OCI-LY1 (cell line): ENCODE measurements around the gene S100A12.

Experiments
- H2AFZ ChIP-seq: fragments of 200-600 bp; sonication (generic), shearing (Covaris generic); 2 replicates; pipeline ENCODE4 v1.6.0; 2014; ENCODE audit warnings: antibody characterized with exemption, mild to moderate bottlenecking, low read length
- H3F3A ChIP-seq: fragments of 200-600 bp; sonication (generic), shearing (Covaris generic); 2 replicates; pipeline ENCODE4 v1.6.0; 2014; ENCODE audit warnings: mild to moderate bottlenecking, antibody characterized with exemption, low read length, moderate library complexity; ENCODE audit not compliant: insufficient read depth
- H3K27ac ChIP-seq: fragments of 200-600 bp; sonication (generic); 2 replicates; pipeline ENCODE4 v1.5.1; 2014; ENCODE audit warnings: low read length, mixed run types, mild to moderate bottlenecking, low read depth; ENCODE audit not compliant: poor library complexity, severe bottlenecking
- H3K27me3 ChIP-seq: fragments of 200-600 bp; sonication (generic); 2 replicates; pipeline ENCODE4 v1.6.0; 2014; ENCODE audit warnings: antibody characterized with exemption, mild to moderate bottlenecking, low read length, moderate library complexity; ENCODE audit not compliant: insufficient read depth
- H3K36me3 ChIP-seq: fragments of 200-600 bp; sonication (generic); 2 replicates; pipeline ENCODE4 v1.6.1; 2014; ENCODE audit warnings: mild to moderate bottlenecking, antibody characterized with exemption, low read length, moderate library complexity, mixed read lengths; ENCODE audit not compliant: insufficient read depth
- H3K4me1 ChIP-seq: fragments of 200-600 bp; sonication (generic); 2 replicates; pipeline ENCODE4 v1.5.1; 2014; ENCODE audit warnings: mild to moderate bottlenecking, low read length, moderate library complexity; ENCODE audit not compliant: insufficient read depth, severe bottlenecking
- H3K4me2 ChIP-seq: fragments of 200-600 bp; sonication (generic), shearing (Covaris generic); 2 replicates; pipeline ENCODE4 v1.6.1; 2014; ENCODE audit warnings: low read length
- H3K4me3 ChIP-seq: fragments of 200-600 bp; sonication (generic); 2 replicates; pipeline ENCODE4 v1.5.1; 2014; ENCODE audit warnings: low read length, low read depth, mild to moderate bottlenecking, mixed read lengths; ENCODE audit not compliant: poor library complexity, severe bottlenecking
- H3K79me2 ChIP-seq: fragments of 200-600 bp; shearing (Covaris generic); 2 replicates; pipeline ENCODE4 v1.6.1; 2016; ENCODE audit warnings: mixed run types, low read length, mixed read lengths; ENCODE audit not compliant: insufficient read depth
- H3K9ac ChIP-seq: fragments of 200-600 bp; sonication (generic), shearing (Covaris generic); 2 replicates; pipeline ENCODE4 v1.6.1; 2014; ENCODE audit warnings: mild to moderate bottlenecking, low read length, mixed read lengths
- H3K9me2 ChIP-seq: fragments of 200-600 bp; sonication (generic), shearing (Covaris generic); 2 replicates; pipeline ENCODE4 v1.6.1; 2014; ENCODE audit warnings: low read depth, mild to moderate bottlenecking, low read length, mixed read lengths
- H3K9me3 ChIP-seq: fragments of 200-600 bp; shearing (Covaris generic); 2 replicates; pipeline ENCODE4 v1.6.1; 2014; ENCODE audit warnings: low read length, mixed read lengths
- H4K20me1 ChIP-seq: fragments of 200-600 bp; sonication (generic), shearing (Covaris generic); 2 replicates; pipeline ENCODE4 v1.6.0; 2016; ENCODE audit warnings: mild to moderate bottlenecking, low read length; ENCODE audit not compliant: insufficient read depth
- EZH2 ChIP-seq: fragments of 200-600 bp; sonication (generic), shearing (Covaris generic); IDR thresholded peaks from 2 replicates; pipeline ENCODE4 v1.8.0; 2017; ENCODE audit warnings: borderline replicate concordance, mixed run types, mild to moderate bottlenecking, antibody characterized with exemption, low read length, moderate library complexity, mixed read lengths
- TF ChIP-seq, protein P1 (sequence below): fragments of 200-600 bp; sonication (generic), shearing (Covaris generic); IDR thresholded peaks from 2 replicates; pipeline ENCODE4 v1.5.1; 2017; ENCODE audit warnings: mild to moderate bottlenecking, antibody characterized with exemption, low read length, moderate library complexity, mixed read lengths

S100A12 gene

DNA sequence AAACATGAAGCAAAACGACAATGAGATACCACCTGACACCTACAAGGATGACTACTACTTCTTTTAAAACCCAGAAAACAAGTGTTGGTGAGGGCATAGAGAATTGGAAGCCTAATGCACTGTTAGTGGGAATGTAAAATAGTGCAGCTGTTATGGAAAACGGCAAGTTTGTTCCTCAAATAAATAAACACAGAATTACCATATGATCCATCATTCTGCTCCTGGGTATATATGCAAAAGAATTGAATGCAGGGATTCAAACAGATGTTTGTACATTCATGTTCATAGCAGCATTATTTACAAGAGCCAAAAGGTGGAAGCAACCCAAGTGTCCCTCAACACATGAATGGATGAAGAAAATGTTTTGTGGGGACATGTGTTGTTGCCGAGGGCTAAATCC is 16.8 kb upstream of the S100A12 start:
- Histone ChIP-seq H3K9me2 (no peaks in the 10 kb centered on the region), H3K27ac (no peak overlapping the region), H3F3A (no peaks in the 10 kb centered on the region), H2AFZ (no peak overlapping the region), H3K4me1 (no peaks in the 10 kb centered on the region), H3K79me2 (no peaks in the 10 kb centered on the region), H3K9me3 (no peaks in the 10 kb centered on the region), H3K4me3 (no peak overlapping the region), H3K27me3 (no peaks in the 10 kb centered on the region), H3K4me2 (no peak overlapping the region), H3K9ac (no peak overlapping the region), H3K36me3 (no peaks in the 10 kb centered on the region), H4K20me1 (no peaks in the 10 kb centered on the region)
- no peak for TF ChIP-seq EZH2
- TF ChIP-seq, protein P1, sequence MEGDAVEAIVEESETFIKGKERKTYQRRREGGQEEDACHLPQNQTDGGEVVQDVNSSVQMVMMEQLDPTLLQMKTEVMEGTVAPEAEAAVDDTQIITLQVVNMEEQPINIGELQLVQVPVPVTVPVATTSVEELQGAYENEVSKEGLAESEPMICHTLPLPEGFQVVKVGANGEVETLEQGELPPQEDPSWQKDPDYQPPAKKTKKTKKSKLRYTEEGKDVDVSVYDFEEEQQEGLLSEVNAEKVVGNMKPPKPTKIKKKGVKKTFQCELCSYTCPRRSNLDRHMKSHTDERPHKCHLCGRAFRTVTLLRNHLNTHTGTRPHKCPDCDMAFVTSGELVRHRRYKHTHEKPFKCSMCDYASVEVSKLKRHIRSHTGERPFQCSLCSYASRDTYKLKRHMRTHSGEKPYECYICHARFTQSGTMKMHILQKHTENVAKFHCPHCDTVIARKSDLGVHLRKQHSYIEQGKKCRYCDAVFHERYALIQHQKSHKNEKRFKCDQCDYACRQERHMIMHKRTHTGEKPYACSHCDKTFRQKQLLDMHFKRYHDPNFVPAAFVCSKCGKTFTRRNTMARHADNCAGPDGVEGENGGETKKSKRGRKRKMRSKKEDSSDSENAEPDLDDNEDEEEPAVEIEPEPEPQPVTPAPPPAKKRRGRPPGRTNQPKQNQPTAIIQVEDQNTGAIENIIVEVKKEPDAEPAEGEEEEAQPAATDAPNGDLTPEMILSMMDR: no peak

DNA sequence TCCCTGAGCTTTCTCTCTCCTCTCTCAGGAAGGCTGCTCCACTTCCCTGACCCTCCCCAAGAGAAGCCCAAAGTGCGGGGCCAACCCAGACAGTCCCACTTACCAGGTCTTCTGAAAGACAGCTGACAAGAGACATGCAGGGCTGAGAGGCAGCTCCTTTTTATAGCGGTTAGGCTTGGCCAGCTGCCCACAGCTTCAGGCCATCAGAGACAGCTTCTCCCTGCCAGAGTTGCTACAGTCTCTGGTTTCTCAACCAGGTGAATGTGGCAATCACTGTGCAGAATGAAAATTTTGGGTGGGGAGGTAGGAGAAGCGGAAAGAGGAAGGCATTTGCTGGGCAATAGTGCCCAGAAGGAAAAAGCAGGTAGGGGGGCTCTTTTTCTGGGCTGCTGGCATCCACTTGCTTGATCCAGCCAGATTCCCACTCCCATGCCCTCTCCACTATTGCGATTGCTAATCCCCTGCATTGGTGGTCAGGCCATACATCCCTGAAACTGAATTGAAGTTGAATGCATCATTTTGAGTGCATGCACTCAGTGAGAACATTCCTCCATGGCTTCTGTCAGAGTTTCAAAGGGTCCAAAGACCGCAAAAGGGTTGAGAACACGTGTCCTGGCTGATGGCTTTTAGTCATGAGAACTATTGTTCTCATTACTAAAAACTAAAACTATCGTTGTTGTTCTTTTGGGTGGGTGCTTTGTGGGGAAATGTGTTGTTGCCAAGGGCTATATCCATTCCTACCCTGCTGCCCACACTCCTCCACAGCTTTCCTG is 15.7 kb upstream of the S100A12 start, which contains the start of gene S100A8:
Gene S100A8, minus strand, starts transcription at position 136 of the 773 bp plus-strand sequence. CDS start 538 bp downstream, outside the sequence.
- Histone ChIP-seq H3F3A (no peaks in the 10 kb centered on the region), H3K4me1 (no peaks in the 10 kb centered on the region), H3K4me2 (no peak within 1 kb of the TSS), H3K79me2 (no peaks in the 10 kb centered on the region), H4K20me1 (no peaks in the 10 kb centered on the region), H3K27ac (no peak within 1 kb of the TSS), H3K4me3 (no peak within 1 kb of the TSS), H3K36me3 (no peaks in the 10 kb centered on the region), H3K9ac (no peak within 1 kb of the TSS), H3K27me3 (no peaks in the 10 kb centered on the region), H3K9me3 (no peaks in the 10 kb centered on the region), H3K9me2 (no peaks in the 10 kb centered on the region), H2AFZ (no peak within 1 kb of the TSS)
- TF ChIP-seq, protein P1: no peak
- TF ChIP-seq EZH2: no peak

DNA sequence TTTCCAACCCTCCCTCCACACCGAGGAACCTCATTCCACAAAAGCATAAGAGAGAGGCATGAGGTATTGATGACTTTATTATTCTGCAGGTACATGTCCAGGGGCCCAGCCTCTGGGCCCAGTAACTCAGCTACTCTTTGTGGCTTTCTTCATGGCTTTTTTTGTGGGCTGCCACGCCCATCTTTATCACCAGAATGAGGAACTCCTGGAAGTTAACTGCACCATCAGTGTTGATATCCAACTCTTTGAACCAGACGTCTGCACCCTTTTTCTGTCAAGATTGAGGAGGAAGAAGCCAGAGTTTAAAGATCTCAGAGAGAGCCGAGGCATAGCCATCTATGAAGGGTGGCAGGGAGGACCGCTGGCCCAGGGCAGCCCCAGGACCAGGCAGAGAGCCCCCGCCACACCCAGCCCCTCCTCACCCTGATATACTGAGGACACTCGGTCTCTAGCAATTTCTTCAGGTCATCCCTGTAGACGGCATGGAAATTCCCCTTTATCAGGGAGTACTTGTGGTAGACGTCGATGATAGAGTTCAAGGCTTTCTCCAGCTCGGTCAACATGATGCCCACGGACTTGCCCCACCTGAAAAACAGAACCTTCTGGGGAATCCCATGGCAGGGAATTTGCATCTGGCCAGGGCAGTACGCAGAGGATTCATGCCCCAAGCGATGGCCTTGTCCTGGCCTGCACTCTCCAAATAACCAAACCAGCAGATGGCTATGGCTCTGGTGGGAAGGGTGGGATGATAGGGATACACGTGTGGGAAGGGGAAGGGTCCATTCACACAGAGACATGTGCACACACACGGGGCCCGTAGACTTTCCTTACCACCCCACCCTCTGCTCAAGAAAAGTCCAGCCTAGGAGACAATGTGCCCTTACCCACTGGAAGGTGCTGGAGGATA is 14.8 kb upstream of the S100A12 start:
- no peak overlapping the region for H3K4me2 ChIP-seq
- no peak overlapping the region for H3K27ac ChIP-seq
- no peaks in the 10 kb centered on the region for H3K9me2 ChIP-seq
- H2AFZ ChIP-seq: no peak overlapping the region
- no peaks in the 10 kb centered on the region for H3F3A ChIP-seq
- no peaks in the 10 kb centered on the region for H4K20me1 ChIP-seq
- no peak overlapping the region for H3K4me3 ChIP-seq
- TF ChIP-seq, protein P1: no peak
- no peak for TF ChIP-seq EZH2
- H3K79me2 ChIP-seq: no peaks in the 10 kb centered on the region
- no peaks in the 10 kb centered on the region for H3K9me3 ChIP-seq
- H3K27me3 ChIP-seq: no peaks in the 10 kb centered on the region
- H3K9ac ChIP-seq: no peak overlapping the region
- no peaks in the 10 kb centered on the region for H3K4me1 ChIP-seq
- no peaks in the 10 kb centered on the region for H3K36me3 ChIP-seq
